Dedifferentiated amniotic fluid mesenchymal stem cell (primary cell): ENCODE data around the gene COL25A1.

Experiments
- DNase-seq: peaks from one replicate; pipeline ENCODE4 v3.0.0-alpha.2; 2016; ENCODE audit errors: extremely low spot score

COL25A1 gene

DNA sequence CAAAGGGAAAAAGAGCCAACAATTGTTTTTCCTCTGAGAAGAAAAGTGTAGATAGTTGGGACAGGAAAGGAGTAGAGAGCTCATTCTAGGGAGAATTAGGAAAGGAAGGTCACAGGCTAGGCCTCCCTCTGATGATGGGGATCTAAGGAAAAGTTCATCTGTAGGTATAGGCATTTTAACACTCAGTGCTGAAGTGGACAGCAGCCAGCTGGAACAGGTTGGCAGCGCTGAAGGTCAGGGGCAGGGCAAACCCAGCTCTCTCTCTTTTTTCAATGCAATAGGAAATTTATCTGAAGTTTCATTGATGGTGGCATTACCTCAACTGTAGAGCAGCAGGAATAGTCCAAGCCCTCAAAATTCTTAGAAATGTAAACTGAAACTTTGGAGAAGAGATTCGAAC, 441.1 kb downstream of the COL25A1 start:
- no peak for DNase-seq

DNA sequence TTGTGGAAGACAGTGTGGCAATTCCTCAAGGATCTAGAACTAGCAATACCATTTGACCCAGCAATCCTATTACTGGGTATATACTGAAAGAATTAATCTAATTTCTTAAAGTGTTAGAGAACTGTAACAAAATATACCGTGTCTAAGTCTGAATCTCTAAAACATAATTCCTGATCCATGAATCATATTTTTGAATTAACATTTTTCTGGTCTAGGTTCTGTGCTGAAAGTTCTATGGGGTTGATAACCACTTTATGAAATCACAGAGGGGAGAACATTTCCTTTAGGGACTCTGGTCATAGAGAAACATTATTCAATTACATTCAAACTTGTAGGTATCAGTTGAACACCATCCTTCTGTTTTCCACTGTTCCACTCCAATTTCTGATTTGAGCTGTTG, 447.7 kb downstream of the COL25A1 start:
- no peak for DNase-seq

- no peak for DNase-seq
Measured at GRCh38 chr4:108852691-108853090, 449.8 kb downstream of the COL25A1 start.

DNA sequence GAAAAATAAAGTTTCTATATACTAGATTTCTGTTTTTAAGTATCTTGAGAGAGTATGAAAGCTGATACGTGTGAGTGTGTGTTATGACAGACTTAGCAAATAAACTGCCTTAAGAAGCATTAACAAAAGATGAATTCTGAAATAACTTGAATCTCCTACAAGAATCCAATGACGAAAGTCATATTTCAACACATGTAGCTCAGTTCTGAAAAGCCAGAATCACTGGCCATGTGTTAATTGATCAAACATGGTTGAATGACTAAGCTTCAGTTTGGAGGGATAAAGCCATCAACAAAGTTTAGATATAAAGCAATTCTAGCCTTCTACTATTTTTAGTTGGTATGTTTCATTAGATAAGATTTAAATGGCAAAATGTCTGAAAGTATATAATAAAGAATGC, 451.1 kb downstream of the COL25A1 start:
- DNase-seq = no peak

GRCh38 chr4:108850219-108850649, 452.2 kb downstream of the COL25A1 start:
- DNase-seq = no peak

DNA sequence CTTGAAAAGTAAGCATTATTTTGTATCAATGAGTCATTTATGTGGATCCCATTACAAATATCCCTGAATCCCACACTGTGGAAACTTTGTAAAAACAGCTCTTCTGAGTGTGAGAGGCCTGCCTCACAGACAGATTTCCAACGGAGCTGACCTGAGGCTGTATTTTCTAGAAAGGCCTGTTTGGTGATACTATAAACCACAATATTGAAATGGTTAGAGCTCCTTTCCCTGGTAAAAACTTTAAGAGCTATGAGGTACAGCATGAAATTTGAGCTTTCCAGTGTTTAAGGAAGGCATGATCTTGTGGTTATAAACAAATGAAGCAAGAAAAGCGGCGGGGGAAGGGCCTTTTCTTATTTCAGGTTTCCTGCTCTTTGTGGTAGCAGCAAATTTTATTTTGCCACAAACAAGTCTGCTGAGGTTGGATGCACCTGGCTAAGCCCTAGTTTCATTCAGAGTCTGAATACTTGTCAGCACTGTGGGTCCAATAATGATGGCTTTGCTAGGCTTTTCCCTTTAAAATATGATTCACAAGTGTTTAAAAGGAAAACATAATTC, 452.8 kb downstream of the COL25A1 start:
- peak; percentile 62 for DNase-seq

- DNase-seq = no peak
Measured at GRCh38 chr4:108846568-108846967, 455.9 kb downstream of the COL25A1 start.

DNA sequence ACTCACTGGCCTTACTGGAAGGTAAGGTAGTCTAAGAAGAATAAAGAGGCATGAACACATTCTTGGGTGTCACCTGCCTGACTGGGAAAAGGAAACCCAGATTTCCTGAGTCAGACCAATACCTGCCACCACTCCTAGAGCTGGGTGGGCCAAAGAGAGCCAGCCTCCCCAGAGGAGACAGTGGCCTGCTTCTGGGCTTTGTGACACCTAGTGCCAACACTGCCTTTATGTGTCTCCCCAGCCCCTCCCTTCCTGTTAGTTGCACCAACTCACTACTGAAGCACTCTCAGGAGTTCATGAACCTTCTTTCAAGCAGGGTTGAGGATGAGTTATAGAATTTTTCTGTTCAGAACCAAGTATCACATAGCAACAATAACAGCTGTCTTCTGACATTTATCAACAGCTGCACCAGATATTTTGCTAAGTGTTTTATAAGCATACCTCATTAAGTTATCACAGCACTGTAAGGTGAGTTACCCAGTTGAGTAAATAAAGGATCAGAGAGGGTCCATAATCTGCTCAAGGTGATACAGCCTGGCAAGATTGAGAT, 462.0 kb downstream of the COL25A1 start:
- no peak for DNase-seq

DNA sequence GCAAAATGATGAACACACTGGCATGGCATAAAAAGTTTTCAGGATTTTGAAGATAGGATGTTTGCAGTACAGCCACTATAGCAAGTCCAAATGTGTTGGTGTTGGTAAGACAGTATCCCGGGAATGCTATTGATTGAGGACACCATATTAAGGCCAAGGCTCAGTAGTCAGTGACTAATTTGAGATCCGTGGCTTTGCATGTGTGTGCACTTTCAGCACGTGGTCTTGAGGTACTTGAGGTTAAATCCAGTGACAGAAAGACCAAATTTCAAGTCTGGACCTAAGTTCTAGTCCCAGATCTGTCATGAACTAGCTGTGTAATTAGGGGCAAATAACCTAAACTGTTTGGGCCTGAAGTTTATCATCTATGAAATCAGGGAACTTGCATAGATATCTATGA, 463.1 kb downstream of the COL25A1 start:
- no peak for DNase-seq

GRCh38 chr4:108838451-108838850, 464.0 kb downstream of the COL25A1 start:
- DNase-seq = no peak

DNA sequence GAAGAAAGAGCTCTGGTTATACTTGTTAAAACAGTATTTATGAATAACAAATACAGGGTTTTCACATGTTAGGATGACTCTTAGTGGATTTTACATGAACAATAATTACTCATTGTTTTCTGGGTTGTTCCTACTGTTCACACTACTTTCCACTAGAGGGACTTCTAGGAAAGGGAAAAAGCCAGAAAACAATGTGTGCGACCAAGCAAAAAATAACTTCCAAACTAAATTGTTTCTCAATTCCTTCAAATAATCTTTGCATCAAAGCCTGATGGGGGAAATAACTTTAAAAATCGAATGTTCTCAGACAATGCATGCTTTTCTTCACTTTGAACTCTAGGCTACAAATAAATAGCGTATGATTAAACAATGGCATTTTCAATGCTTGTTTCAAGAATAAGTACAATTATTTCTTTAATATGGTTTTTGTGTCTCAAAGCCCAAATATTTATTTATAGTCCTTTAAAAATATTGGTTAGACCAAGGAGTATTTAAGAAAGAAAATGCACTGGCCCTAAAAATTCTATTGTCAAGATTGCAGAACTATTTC, 467.5 kb downstream of the COL25A1 start:
- DNase-seq = peak; percentile 56

DNA sequence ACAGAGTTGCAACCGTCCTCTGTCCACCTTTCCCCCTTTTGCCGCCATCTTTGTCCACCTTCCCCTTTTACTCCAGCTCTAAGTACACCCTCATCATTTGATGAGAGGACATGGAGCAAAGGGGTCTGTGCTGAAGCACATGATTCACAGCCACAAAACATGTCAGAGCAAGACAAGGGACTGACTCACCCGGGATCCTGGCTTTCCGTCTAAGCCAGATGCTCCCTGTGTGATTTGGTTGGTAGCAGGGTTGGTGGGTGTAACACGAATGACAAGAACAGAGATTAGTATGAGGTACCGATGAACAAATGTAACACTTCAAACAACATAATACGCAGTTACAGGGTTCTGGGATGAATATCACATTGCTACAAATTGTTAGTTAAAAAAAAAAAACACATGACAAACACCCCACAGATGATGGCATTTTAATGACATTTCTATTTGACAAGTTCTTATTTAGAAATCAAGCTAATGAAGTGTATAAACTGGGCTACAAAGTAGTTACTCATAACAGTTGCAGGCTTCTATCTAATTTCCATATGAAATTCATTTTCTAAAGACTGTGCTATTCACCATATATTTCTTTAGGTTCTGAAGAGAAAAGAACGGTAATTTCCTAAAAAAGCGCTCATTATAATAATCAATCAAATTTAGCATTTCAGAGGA, 468.2 kb downstream of the COL25A1 start:
- DNase-seq = no peak

- no peak for DNase-seq
Measured at GRCh38 chr4:108833046-108833445, 469.4 kb downstream of the COL25A1 start.

- no peak for DNase-seq
Measured at GRCh38 chr4:108831886-108832285, 470.6 kb downstream of the COL25A1 start.

DNA sequence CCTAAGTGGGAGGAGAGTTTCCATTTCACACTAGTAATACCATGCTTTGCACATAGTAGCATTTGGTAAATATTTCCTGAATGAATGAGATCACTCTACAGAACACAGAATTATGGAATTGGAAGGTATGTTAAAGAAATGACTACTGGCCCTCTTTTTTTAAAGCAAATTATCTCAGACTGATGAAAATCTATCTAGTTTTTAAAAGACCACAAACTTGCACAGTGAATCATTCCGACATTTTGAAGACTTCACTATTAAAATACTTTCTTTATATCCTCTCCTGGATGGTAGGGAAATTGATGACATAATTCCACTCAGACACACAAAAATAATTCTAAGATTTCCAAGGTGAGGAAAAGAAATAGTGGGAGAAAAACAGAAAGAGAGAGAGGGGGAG, 471.2 kb downstream of the COL25A1 start:
- DNase-seq = no peak

GRCh38 chr4:108830509-108831244, 471.8 kb downstream of the COL25A1 start:
- no peak for DNase-seq

DNA sequence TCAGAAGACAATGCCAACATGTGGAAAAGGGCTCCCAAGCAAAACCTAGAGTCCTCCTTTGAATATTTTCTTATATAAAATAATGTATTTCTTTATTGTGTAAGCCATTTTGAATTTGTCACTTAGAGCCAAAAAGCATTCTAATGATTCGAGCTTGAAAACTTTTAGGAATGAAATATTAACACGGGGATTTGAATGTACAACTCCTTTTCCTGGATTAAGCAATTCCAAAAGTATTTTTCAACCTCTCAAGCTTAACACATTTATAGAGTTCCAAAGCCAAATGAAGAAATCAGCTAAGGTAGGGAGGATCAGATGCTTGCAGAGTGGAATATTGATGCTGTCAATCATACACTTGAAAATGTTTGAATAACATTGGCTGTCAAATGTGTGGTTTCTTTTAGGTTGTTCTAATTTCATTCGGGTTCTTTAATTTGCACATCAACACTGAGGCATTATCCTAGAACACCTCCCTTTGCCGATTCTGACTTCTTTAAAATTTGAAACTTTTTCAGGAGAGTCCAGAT, 472.4 kb downstream of the COL25A1 start:
- DNase-seq = no peak

DNA sequence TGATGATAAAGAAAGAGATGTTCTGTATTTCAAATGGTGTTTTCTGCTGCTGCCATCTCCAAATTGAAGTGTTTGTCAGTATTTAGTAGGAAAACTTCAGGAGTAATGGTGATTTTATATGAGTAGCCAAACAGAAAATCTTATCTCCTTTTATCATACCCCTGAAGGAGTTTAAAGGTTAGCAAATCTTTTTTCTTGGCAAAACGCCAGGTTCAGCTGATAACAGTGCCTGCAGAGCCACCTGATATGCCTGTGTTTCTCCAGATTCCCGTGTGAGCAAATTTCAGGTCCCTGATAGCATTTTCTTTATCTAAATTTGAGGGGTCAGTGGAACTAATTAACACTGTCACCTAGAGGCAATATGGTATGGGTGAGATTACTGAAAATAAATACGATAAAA, 473.8 kb downstream of the COL25A1 start:
- DNase-seq = no peak

- DNase-seq = no peak
Measured at GRCh38 chr4:108825737-108826136, 476.7 kb downstream of the COL25A1 start.

DNA sequence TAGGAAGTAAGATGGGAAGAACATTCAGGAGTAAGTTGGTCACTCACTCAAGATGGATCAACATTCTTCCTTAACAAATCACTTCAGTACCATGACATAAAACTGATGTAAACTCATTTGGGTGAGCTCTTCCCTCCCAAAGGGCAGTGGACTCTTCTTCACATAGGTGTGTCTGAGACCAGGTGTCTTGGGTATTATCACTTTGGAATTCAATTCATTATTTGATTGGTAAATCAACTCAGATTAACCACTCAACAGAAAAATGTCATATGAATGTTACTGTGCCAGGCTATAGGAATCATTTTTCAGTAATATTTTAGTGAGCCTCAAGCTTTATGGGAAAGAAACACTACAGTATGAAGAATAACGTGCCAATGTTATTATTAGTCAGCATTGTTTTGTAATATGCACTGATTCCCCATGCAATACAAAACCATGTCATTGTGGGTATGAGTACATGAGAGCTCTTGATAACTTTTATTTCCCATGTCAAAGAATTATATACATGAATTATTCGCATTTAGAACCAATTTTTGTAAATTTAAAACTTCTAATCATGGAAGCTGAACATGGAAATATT, 481.0 kb downstream of the COL25A1 start:
- peak; percentile 23 for DNase-seq

- DNase-seq = no peak
Measured at GRCh38 chr4:108820492-108821350, 481.7 kb downstream of the COL25A1 start.
